ENCODE results near the gene RUVBL2.

The RUVBL2 gene

DNA sequence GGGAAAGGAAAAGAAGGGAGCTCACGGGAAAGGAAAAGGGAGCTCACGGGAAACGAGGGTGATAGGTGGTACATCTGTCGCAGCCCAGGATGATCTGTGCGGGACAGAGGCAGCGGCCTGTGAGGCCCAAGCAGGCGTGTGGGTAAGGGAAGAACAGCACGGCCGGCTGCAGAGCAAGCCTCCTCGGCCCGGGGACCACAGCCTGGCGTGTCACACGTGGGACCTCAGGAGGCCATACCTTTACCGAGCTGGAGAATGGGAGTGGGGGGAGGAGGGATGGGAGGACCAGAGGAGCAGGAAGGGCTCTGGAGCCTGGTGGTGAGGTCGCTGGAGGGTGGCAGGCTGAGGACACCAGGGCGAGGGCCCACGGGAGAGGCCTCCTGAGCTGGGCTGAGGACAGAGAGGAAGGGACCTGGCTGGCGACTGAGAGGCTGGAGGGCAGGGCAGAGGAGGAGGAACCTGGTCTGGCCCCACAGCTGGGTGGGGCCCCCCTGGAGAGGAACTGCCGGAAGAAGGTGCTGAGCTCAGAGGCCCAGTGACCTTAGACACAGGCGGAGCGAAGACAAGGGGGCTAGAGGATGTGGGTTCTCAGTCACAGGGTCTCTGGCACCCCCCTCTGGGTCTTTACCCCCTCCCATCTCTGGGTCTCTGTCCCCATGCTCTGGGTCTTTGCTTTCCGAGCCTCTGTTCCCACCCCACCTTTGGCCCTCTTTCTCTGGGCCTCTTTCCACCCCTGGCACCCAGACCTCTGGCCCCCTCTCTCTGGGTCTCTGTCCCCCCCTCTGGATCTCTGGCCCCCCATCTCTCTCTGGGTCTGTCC lies 31.4 kb upstream of the RUVBL2 start (continued):
- TF ChIP-seq, protein P1, sequence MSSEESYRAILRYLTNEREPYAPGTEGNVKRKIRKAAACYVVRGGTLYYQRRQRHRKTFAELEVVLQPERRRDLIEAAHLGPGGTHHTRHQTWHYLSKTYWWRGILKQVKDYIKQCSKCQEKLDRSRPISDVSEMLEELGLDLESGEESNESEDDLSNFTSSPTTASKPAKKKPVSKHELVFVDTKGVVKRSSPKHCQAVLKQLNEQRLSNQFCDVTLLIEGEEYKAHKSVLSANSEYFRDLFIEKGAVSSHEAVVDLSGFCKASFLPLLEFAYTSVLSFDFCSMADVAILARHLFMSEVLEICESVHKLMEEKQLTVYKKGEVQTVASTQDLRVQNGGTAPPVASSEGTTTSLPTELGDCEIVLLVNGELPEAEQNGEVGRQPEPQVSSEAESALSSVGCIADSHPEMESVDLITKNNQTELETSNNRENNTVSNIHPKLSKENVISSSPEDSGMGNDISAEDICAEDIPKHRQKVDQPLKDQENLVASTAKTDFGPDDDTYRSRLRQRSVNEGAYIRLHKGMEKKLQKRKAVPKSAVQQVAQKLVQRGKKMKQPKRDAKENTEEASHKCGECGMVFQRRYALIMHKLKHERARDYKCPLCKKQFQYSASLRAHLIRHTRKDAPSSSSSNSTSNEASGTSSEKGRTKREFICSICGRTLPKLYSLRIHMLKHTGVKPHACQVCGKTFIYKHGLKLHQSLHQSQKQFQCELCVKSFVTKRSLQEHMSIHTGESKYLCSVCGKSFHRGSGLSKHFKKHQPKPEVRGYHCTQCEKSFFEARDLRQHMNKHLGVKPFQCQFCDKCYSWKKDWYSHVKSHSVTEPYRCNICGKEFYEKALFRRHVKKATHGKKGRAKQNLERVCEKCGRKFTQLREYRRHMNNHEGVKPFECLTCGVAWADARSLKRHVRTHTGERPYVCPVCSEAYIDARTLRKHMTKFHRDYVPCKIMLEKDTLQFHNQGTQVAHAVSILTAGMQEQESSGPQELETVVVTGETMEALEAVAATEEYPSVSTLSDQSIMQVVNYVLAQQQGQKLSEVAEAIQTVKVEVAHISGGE (tag by site-specific recombination; conservative IDR thresholded peaks at IDR 0.05; ENCODE audit: low read depth): no peak
- TF ChIP-seq KLF9 (tag by site-specific recombination; IDR thresholded peaks at IDR 0.05; ENCODE audit: low read depth): no peak
- TF ChIP-seq, protein P2, sequence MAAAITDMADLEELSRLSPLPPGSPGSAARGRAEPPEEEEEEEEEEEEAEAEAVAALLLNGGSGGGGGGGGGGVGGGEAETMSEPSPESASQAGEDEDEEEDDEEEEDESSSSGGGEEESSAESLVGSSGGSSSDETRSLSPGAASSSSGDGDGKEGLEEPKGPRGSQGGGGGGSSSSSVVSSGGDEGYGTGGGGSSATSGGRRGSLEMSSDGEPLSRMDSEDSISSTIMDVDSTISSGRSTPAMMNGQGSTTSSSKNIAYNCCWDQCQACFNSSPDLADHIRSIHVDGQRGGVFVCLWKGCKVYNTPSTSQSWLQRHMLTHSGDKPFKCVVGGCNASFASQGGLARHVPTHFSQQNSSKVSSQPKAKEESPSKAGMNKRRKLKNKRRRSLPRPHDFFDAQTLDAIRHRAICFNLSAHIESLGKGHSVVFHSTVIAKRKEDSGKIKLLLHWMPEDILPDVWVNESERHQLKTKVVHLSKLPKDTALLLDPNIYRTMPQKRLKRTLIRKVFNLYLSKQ (tag by site-specific recombination; IDR thresholded peaks at IDR 0.05; ENCODE audit: borderline replicate concordance): no peak
- TF ChIP-seq, protein P3, sequence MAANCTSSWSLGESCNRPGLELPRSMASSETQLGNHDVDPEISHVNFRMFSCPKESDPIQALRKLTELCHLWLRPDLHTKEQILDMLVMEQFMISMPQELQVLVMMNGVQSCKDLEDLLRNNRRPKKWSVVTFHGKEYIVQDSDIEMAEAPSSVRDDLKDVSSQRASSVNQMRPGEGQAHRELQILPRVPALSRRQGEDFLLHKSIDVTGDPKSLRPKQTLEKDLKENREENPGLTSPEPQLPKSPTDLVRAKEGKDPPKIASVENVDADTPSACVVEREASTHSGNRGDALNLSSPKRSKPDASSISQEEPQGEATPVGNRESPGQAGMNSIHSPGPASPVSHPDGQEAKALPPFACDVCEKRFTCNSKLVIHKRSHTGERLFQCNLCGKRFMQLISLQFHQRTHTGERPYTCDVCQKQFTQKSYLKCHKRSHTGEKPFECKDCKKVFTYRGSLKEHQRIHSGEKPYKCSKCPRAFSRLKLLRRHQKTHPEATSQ (tag by site-specific recombination; IDR thresholded peaks at IDR 0.05): no peak
- no peak for TF ChIP-seq ZNF585B (tag by site-specific recombination; IDR thresholded peaks at IDR 0.05)
- TF ChIP-seq, protein P4, sequence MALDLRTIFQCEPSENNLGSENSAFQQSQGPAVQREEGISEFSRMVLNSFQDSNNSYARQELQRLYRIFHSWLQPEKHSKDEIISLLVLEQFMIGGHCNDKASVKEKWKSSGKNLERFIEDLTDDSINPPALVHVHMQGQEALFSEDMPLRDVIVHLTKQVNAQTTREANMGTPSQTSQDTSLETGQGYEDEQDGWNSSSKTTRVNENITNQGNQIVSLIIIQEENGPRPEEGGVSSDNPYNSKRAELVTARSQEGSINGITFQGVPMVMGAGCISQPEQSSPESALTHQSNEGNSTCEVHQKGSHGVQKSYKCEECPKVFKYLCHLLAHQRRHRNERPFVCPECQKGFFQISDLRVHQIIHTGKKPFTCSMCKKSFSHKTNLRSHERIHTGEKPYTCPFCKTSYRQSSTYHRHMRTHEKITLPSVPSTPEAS (tag by site-specific recombination; IDR thresholded peaks at IDR 0.05): no peak
- TF ChIP-seq ZNF335 (tag by site-specific recombination; conservative IDR thresholded peaks at IDR 0.05): no peak
- TF ChIP-seq ZNF350 (tag by site-specific recombination; IDR thresholded peaks at IDR 0.05): no peak
- TF ChIP-seq ZNF629 (tag by site-specific recombination; IDR thresholded peaks at IDR 0.05): no peak
- TF ChIP-seq SP2 (tag by site-specific recombination; IDR thresholded peaks at IDR 0.05): peak; percentile 57
- no peak for TF ChIP-seq ZNF146 (tag by site-specific recombination; IDR thresholded peaks at IDR 0.05)
- TF ChIP-seq MEIS1 (CRISPR knock-in tag; IDR thresholded peaks at IDR 0.05; ENCODE audit: borderline replicate concordance): no peak
- TF ChIP-seq ZNF529 (tag by site-specific recombination; IDR thresholded peaks at IDR 0.05; ENCODE audit: insufficient replicate concordance): no peak
- TF ChIP-seq SCRT1 (tag by site-specific recombination; IDR thresholded peaks at IDR 0.05; ENCODE audit: borderline replicate concordance): no peak
- no peak for TF ChIP-seq ZNF768 (tag by site-specific recombination; IDR thresholded peaks at IDR 0.05)
- no peak for TF ChIP-seq SALL2 (tag by site-specific recombination; IDR thresholded peaks at IDR 0.05; ENCODE audit: borderline replicate concordance)
- no peak for TF ChIP-seq ZNF514 (tag by site-specific recombination; IDR thresholded peaks at IDR 0.05)
- no peak for TF ChIP-seq ZEB2 (tag by site-specific recombination; IDR thresholded peaks at IDR 0.05)
- no peak for TF ChIP-seq ZNF701 (tag by site-specific recombination; IDR thresholded peaks at IDR 0.05)
- no peak for TF ChIP-seq OSR2 (tag by site-specific recombination; IDR thresholded peaks at IDR 0.05)
- TF ChIP-seq REPIN1 (tag by site-specific recombination; IDR thresholded peaks at IDR 0.05; ENCODE audit: low read depth): no peak
- TF ChIP-seq ZFP41 (tag by site-specific recombination; IDR thresholded peaks at IDR 0.05; ENCODE audit: borderline replicate concordance): no peak
- TF ChIP-seq, protein P5, sequence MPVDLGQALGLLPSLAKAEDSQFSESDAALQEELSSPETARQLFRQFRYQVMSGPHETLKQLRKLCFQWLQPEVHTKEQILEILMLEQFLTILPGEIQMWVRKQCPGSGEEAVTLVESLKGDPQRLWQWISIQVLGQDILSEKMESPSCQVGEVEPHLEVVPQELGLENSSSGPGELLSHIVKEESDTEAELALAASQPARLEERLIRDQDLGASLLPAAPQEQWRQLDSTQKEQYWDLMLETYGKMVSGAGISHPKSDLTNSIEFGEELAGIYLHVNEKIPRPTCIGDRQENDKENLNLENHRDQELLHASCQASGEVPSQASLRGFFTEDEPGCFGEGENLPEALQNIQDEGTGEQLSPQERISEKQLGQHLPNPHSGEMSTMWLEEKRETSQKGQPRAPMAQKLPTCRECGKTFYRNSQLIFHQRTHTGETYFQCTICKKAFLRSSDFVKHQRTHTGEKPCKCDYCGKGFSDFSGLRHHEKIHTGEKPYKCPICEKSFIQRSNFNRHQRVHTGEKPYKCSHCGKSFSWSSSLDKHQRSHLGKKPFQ (tag by site-specific recombination; IDR thresholded peaks at IDR 0.05): no peak
- no peak for TF ChIP-seq ZFHX2 (tag by site-specific recombination; conservative IDR thresholded peaks at IDR 0.05)
- no peak for TF ChIP-seq ZNF621 (tag by site-specific recombination; IDR thresholded peaks at IDR 0.05)
- TF ChIP-seq, protein P6, sequence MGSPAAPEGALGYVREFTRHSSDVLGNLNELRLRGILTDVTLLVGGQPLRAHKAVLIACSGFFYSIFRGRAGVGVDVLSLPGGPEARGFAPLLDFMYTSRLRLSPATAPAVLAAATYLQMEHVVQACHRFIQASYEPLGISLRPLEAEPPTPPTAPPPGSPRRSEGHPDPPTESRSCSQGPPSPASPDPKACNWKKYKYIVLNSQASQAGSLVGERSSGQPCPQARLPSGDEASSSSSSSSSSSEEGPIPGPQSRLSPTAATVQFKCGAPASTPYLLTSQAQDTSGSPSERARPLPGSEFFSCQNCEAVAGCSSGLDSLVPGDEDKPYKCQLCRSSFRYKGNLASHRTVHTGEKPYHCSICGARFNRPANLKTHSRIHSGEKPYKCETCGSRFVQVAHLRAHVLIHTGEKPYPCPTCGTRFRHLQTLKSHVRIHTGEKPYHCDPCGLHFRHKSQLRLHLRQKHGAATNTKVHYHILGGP (tag by site-specific recombination; IDR thresholded peaks at IDR 0.05): no peak
